HG02885 (cell line): Measurements from ENCODE around the gene TGFB1.
"Not testable (repeated sequence)": the region's sequence is repeated elsewhere in the genome, so short reads cannot be mapped to it uniquely, and the experiment has no call there.

Experiments
- ATAC-seq: cut with Tn5 transposase; IDR thresholded peaks from one replicate; pipeline ENCODE4 v1.9.1; 2021; ENCODE audit warnings: mild to moderate bottlenecking; ENCODE audit not compliant: unreplicated experiment, poor library complexity

The TGFB1 gene

DNA sequence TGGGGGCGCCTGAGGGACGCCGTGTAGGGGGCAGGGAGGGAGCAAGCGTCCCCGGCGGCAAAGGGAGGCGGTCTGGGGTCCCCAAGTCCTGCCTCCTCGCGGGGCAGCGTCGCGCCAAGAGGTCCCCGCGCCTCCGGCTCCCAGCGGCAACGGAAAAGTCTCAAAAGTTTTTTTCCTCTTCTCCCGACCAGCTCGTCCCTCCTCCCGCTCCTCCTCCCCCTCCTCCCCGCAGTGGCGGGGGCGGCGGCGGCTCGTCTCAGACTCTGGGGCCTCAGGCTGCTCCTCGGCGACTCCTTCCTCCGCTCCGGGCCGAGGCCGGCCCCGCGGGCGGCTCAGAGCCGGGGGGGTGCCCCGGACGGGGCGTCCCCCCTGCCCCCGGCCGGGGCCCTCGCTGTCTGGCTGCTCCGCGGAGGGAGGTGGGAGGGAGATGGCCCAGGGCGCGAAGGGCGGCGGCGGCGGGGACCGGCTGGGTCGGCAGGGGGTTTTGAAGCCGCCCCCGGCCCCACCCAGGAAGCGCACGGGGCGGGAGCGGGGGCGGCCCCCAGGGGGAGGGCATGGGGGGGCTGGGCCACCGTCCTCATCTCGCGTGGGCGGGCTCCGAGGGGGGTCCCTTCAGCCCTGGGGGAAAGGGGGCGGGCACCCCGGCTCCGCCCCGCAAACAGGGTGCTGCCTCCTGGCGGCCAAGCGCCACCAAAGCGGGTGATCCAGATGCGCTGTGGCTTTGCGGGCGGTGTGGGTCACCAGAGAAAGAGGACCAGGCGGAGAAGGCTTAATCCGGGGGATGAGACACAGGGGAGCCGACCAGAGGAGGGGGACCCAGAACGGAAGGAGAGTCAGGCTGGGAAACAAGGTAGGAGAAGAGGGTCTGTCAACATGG is at the start of gene TGFB1:
TGFB1 (minus strand) TSS at position 457 of the 877 bp plus-strand sequence. CDS start 878 bp downstream, outside the sequence.
- peak; percentile 59 for ATAC-seq

DNA sequence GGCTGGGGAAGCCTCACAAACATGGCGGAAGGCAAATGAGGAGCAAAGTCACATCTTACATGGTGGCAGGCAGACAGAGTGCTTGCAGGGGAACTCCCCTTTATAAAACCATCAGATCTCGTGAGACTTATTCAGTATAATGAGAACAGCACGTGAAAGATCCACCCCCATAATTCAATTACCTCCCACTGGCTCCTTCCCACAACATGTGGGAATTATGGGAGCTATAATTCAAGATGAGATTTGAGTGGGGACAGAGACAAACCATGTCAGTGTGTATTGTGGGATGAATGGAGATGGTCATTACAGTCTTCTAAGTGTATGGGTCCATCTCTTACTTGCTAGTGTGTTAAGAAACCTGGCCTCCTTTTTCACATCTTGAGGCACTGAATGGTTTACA is 48.3 kb upstream of the TGFB1 start:
- ATAC-seq, result no peak

DNA sequence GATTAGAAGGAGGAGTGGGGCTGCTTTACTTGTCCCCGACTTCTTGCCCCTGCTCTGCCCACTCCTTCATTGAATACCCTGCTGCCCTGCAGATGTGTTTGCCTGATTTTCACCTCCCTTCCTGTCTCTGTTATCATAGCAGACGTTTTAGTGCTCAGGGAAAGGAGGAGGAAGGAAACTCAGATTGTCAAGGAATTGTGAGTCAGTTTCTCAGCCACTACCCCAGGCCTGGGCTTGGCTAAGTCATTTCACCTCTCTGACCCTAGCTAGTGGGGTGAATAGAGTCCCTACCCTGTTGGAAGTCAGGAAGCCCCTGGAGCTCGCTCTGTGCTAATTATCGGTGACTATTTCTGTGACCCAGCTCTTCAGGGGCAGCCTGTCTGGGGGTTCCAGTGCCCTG is 47.8 kb upstream of the TGFB1 start:
- no peak for ATAC-seq

DNA sequence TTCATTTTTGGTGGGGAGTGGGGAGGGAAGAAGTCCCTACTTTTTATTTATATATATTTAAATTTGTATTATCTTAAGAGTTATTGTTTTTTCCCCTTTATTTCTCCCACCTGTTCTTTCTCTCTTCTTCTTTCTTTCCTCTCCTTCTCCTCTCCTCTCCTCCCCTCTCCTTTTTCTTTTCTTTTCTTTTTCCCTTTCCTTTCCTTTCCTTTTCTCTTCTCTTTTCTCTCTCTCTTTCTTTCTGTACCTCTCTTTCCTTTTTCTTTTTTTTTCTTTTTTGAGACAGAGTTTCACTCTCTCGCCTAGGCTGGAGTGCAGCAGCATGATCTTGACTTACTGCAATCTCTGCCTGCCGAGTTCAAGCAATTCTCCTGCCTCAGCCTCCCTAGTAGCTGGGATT is 45.8 kb upstream of the TGFB1 start:
- ATAC-seq, result no peak

DNA sequence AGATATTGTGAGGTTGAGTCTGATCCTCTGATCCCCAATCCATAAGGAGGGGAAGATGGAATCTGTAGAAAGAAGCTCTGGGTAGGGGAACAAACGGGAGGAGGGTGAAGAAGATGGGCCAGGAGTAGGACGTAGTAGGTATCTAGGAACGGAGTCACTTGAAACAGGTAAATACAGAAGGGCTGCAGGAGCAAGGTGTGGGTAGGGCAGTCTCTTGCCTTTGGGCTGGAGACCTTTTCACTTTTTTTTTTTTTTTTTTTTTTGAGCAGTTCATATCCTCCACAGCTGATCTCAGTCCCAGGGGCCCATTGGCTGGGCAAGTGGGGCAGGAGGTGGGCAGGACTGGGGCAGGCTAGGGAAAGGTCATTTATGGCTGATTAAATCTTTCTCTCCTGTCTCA is 45.4 kb upstream of the TGFB1 start:
- ATAC-seq, result no peak

DNA sequence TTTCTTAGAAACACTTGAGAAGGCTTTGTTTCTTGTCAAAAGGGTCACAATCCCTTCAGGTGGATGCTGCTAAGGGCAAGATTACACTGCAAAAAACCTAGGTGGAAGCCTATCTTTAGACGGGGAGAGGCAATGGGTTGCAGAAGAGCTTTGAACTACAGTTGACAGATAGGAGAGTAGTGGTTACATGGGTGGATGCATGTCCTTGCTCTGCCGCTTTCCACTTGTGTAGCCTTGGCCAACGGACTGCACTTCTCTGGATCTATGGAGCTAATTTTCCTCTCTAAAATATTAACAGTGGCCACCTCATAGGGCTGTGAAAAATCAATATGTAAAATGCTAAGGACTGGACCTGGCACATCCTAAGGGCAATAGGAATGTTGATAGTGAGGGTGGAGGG is 44.9 kb upstream of the TGFB1 start:
- no peak for ATAC-seq

DNA sequence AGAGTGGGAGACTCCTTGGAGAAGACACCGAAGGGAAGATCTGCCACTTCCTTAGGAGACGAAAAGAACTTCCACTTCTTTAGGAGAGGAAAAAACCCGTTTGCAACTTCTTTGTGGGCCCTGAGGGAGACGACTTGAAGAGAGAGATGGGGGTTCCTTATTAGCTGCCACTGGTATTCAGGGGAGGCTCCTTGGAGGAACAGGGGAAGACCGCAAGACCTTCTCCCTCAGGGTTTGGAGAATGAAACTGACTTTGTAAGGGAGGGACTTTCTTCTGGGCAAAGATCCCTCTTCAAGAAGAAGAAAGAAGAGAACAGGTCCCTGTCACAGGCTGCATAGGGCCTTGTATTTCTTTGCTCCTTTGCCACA is 44.3 kb upstream of the TGFB1 start:
- ATAC-seq, result no peak

DNA sequence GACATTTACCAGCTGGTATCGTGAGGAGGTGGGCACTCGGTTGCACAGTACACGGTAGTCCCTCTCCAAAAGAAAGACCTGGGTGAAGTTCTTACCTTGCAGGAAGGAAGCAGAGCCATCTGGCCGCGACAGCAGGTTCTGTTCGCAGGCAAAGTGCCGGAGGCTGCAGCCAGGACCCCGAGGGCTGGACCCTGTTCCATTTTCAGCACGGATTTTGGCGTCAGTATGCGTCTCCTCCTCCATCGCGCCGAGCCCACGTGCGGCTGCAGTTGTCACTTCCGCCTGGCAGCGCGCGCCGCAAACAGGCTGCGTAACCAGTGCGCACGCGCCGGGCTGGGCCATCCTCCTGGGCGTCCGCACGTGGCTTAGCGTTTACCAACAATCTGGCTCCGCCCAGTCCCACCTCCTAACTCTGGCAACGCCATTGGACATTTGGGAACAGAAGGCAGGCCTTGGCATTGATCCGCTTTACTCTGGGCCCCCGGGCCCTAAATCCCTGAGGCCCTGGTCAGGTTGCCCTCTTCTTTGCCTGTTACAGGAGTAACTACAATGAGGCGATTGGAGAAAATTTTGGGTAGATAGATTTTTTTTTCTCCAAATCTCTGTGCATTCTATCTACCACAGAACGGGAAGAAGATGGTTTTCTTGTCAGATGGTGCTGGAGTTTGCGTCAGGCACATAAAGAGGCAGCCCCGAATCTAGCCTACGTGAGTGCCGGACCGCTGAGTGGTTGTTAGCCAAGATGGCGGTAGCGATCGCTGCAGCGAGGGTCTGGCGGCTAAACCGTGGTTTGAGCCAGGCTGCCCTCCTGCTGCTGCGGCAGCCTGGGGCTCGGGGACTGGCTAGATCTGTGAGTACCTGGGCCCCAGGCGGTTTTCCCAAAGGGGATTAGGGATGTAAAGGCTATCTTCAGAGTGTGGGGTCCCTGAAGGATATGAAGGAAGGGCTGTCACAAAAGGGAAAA is 43.6 kb upstream of the TGFB1 start, which contains the start of the genes BCKDHA and EXOSC5:
BCKDHA (plus strand) TSS at position 733 of the 964 bp plus-strand sequence; CDS start at position 743, 10 bp downstream.
EXOSC5 (minus strand) TSS at position 274 of the 964 bp plus-strand sequence; CDS start at position 243, 31 bp downstream.
- peak; percentile 89 for ATAC-seq

DNA sequence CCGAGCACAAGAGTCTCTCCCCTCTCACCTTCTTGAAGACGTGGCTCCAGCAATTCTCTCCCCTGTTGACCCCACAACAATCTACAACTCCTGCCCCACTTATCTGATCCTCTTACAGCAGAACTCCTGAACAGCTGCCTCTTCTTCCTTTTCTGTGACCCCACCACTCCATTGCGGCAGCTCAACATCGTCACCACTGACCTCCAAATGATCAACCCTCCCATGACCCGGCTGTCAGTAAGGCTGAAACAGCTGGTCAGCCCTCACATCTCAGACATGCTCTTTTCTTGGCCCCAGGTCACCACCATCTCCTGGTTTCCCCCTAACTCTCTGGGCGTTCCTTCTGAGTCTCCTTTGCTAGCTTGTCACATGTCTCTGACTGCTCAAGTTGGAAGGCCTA is 41.6 kb upstream of the TGFB1 start:
- ATAC-seq, result no peak

DNA sequence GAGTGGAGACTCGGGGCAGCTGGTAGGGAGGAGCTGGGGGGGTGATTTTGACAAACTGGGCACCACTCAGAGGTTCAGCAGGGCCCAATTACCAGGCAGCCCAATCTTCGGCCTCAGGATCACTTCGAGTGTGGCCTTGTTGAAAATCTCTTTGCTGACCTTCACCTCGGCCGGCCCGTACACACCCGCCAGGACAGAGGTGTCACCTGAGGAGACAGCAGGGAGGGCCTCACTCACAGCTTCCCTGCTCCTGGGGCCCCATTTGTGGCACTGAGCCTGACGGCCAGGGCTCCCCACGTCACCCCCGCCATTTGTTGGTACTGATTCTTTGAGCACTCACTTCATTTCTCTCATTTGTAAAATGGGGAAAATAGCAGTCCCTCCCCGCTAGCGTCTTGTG is 39.1 kb upstream of the TGFB1 start:
- no peak for ATAC-seq

DNA sequence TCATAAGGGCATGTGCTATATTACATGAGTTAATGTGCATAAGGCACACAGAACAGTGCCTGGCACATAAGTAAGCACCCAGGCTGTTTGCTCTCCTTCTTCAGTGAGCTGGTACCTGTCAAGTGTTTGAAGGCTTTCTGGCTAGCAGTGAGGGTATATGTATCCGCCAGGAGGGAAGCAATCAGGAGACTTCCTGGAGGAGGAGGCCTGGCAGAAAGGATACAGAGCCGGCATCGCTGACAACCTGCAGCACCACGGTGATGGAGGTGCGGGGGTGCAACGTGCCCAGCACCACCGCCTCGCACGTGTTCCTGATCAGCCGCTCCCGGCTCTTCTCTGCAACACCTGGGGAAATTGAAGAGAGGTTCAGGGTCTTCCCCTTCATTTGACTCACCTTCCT is 37.9 kb upstream of the TGFB1 start:
- no peak for ATAC-seq

DNA sequence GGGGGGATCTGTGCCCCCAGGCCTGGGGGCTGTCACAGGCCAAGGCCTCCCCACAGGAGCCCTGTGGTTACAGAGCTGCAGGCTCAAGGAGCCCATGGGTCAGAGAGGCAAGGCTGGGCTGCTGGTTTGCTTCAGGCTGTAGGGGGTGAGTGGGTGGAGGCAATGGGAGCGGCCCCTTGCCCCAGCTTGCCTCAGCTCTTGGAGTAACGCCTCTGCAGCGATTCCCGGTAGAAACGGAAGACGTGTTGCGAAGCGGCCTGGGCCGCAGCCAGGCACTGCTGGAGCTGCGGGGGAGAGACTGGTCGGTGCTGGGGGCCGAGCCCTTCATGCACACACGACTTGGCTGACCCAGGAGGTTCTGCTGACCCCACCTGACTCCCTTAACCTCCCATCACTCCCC is 32.7 kb upstream of the TGFB1 start:
- no peak for ATAC-seq

DNA sequence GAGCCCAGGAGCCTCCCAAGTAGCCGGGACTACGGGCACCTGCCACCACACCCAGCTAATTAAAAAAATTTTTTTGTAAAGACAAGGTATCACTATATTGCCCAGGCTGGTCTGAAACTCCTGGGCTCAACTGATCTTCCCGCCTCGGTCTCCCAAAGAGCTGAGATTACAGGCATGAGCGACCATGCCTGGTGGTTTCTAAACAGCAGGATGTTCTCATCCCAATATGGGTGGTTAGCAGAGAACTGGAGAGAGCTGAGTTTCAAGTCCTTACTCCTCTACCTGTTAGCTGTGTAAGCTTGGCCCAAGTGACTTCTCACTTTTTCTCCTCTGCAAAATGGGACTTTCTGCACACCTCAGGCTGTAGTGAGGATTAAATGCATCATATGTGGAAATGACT is 30.6 kb upstream of the TGFB1 start:
- no peak for ATAC-seq

DNA sequence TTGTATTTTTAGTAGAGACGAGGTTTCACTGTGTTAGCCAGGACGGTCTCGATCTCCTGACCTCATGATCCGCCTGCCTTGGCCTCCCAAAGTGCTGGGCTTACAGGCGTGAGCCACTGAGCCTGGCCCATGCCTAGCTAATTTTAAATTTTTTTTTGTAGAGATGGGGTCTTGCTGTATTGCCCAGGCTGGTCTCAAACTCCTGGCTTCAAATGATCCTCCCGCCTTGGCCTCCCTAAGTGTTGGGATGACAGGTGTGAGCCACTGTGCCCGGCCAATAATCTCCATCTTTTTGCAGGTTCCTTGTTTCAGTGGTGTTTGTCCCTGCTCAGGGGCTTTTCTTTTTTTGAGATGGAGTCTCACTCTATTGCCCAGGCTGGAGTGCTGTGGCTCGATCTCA is 27.8 kb upstream of the TGFB1 start:
- not testable (repeated sequence) for ATAC-seq

DNA sequence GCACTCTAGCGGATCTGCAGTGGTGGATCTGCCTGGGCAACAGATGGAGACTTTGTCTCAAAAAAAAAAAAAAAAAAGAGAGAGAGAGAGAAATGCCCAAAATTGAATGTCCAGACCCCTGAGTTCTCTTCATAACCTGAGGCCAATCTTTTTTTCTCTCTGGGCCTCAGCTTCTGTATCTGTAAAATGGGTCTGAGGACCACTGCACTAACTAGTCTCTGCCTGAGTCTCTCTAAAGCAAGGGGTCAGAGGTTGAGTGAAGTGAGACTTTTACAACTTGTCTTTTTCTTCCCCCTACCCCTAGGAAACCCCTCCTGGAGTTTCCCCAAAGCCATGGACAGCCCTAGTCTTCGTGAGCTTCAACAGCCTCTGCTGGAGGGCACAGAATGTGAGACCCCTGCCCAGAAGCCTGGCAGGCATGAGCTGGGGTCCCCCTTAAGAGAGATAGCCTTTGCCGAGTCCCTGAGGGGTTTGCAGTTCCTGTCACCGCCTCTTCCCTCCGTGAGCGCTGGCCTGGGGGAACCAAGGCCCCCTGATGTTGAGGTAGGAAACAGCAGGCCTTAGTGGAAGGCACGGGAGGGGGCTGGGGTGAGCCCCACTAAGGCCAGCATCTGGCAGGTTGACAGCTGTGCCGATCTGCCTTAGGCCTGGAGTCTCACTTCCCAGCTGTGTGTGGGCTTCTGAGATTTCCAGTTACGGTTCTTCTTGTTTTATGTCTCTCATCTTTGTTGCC is 24.4 kb upstream of the TGFB1 start:
- ATAC-seq, result peak; percentile 54

DNA sequence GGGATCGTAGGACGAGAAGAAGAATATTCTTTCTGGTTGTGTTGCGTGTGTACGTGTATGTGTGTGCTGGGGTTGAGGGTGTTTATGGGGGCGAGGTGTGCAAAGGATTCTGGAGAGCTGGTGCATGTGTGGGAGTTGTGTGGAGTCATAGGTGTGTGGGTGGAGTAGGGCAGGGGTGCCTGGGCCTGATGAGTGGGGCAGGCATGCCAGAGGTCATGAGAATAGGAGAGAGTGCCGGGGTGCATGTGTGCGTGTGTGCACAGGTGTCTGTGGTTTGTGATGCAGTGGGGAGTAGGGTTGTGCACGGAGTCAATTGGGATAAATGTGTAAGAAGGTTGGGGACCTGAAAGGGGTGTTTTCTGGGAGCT is 23.3 kb upstream of the TGFB1 start:
- ATAC-seq, result no peak

DNA sequence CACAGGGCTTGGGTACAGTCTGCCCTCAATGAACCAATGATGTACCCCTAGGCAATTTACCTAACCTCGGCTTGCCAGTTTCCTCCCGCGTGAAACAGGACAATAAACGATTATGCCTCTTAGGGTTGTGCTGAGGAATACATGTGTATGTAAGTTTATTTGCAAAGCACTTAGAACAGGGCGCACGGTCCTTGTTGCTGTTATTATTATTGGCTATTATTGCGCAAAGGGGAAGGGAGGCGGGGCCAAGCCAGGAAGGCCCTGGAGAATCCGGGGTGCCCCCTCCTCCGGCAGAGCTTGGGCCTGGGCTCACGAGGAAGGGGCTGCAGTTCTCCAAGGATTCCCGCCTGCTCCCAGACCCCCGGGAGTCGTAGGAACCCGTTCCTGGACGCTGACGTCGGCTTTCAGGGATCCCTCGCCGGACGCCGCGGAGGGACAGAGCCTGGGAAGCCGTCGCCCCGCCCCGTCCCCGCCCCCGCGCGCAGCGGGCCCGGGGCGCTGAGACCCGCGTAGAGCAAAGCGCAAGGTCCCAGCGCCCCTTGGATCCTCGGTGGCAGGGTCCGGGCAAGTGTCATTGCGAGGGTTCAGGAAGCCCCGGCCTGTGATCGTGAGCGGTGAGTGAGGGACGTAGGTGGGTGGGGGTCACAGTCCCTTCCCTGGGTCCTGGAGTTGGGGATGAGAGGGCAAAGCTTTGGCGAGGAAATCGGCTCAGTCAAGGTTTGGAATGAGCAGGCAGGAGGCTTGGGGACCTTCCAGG is 22.7 kb upstream of the TGFB1 start, which contains the start of gene TMEM91:
TMEM91 (plus strand) TSS at position 293 of the 757 bp plus-strand sequence. CDS start 1,777 bp downstream, outside the sequence.
- no peak for ATAC-seq

DNA sequence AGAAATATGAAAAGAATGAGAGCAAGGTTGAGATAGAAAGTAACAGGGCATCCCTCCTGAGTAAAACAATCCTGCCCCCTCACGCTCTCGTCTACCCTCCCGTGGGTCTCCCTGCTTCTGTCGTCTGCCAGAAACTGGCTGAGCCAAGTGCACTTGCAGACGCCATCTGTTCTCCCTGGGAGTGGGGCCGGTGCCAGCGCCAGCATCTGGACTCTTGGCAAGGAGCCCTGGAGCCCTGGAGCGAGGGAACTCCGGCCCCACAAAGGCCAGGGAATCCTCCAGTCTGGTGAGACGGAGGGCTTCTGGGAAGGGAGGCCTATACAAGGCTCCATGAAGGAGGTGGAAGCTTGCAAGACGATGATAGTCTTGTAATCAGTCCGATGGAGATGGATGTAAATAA is 20.3 kb upstream of the TGFB1 start:
- ATAC-seq, result no peak

DNA sequence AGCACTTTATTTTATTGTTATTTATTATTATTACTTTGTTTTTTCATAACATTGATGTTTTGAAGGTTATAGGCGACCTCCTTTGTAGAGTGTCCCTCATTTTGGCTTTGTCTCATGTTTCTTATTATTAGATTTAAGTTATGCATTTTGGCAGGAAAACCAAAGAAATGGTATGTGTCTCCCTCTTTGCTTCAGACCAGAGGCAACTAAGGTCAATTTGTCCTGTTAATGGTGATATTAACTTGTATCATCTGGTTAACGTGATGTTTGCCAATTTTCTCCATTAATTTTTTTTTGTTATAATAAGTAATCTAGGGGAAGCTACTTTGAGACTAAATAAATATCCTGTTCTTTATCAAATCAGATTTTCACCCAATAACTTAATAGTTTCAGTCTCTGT is 18.8 kb upstream of the TGFB1 start:
- no peak for ATAC-seq

DNA sequence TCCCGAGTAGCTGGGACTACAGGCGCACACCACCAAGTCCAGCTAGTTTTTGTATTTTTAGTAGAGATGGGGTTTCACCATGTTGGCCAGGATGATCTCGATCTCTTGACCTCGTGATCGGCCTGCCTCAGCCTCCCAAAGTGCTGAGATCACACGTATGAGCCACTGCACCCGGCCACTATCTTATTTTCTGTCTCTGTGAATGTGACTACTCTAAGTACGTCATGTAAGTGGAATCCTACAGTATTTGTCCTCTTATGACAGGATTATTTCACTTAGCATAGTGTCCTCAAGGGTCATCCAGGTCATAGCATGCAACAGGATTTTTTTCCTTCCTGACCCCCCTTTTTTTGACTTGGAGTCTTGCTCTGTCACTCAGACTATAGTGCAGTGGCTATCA is 17.8 kb upstream of the TGFB1 start:
- no peak for ATAC-seq
